IPS DF 6.9 (cell line): ENCODE measurements around the gene SCEL.
A peak's percentile ranks its signal among the peaks of the same experiment; 100 is the strongest.
"Not testable (repeated sequence)": the region's sequence is repeated elsewhere in the genome, so short reads cannot be mapped to it uniquely, and the experiment has no call there.

Experiments used
- DNase-seq: peaks from one replicate; pipeline ENCODE4 v3.0.0-alpha.2; 2013; ENCODE audit warnings: low read depth, low spot score
- H3K27ac ChIP-seq: one replicate; pipeline ENCODE4 v1.5.1; 2013; ENCODE audit warnings: low read length, control low read depth
- H3K27me3 ChIP-seq: 2 replicates; pipeline ENCODE4 v1.6.1; 2013; ENCODE audit warnings: mild to moderate bottlenecking, low read length; ENCODE audit not compliant: control insufficient read depth, insufficient read depth
- H3K36me3 ChIP-seq: 2 replicates; pipeline ENCODE4 v1.6.1; 2013; ENCODE audit warnings: low read length; ENCODE audit not compliant: control insufficient read depth, insufficient read depth
- H3K4me1 ChIP-seq: 2 replicates; pipeline ENCODE4 v1.6.1; 2013; ENCODE audit warnings: low read length; ENCODE audit not compliant: control insufficient read depth, insufficient read depth
- H3K4me3 ChIP-seq: 2 replicates; pipeline ENCODE4 v1.5.1; 2013; ENCODE audit warnings: mild to moderate bottlenecking, low read length
- H3K9me3 ChIP-seq: 2 replicates; pipeline ENCODE4 v1.6.1; 2013; ENCODE audit warnings: low read length, inconsistent platforms; ENCODE audit not compliant: control insufficient read depth, insufficient read depth
- WGBS: extraction: QIAGEN DNeasy Blood & Tissue Kit; methylation state at CpG from one replicate; pipeline ENCODE4 v1.1.7; 2013; ENCODE audit warnings: mixed read lengths, missing lambda C conversion rate; ENCODE audit not compliant: insufficient read length, insufficient coverage; 5-methylcytosine and 5-hydroxymethylcytosine counted together

SCEL gene

DNA sequence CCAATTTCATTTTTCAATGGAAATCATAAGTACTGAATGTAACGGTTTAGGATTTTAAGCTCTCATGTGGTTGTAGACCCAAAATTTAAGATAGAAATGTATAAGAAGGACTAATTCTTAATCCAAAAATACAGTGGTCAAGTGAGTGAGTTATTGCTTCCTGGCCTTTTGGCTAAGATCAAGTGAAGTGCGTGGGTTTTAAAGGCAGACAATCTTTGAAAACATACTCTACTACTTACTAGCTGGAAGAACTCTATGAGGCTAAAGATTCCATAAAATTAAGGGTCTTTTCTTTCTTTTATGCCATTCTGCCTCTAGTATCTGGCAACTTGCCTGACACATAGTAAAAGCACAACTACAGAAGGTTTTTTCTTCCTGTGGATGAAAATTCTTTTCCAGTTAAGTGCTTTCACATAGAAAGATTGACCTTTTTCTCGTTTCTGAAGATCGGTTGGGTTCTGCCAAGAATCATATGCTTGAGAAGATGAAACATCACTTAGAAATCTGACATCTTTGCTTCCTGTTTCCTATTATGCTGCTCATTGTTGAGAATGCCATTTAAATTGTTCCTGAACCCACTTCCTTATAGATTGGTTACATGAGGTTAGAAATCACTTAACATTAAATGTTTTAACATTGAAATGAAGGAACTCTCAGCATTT, 26.4 kb upstream of the SCEL start:
- DNase-seq = no peak
- H3K27ac ChIP-seq = no peak overlapping the region

DNA sequence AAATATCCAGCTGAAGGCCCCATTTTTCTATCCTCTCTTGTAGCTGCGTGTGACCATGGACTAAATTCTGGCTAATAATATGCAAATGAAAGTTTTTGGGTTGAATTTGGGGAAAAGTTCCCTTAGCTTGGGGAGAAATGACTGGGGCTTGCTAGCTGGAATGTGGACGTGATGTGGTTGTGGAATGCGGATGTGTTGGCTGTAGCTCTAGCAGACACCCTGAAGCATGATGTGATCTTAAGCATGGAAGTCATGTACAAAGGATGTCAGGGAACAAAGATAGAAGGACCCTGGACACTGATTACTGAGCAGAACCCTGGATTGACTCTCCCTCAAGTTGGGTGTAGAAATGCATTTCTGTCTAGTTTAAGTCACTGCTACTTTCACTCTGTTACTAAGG, 25.4 kb upstream of the SCEL start:
- H3K36me3 ChIP-seq = no peaks in the 10 kb centered on the region
- H3K27me3 ChIP-seq = no peaks in the 10 kb centered on the region
- no peaks in the 10 kb centered on the region for H3K9me3 ChIP-seq
- WGBS = no CpG with 5 or more reads among the region's 3 CpGs
- H3K27ac ChIP-seq = no peak overlapping the region
- no peak overlapping the region for H3K4me3 ChIP-seq
- H3K4me1 ChIP-seq = no peaks in the 10 kb centered on the region
- no peak for DNase-seq

More for the DNA sequence above, 26.4 kb upstream of the SCEL start:
- Histone ChIP-seq H3K4me3 (no peak overlapping the region), H3K4me1 (no peaks in the 10 kb centered on the region), H3K36me3 (no peaks in the 10 kb centered on the region), H3K27me3 (no peaks in the 10 kb centered on the region), H3K9me3 (no peaks in the 10 kb centered on the region)
- WGBS = no CpG with 5 or more reads among the region's 4 CpGs

DNA sequence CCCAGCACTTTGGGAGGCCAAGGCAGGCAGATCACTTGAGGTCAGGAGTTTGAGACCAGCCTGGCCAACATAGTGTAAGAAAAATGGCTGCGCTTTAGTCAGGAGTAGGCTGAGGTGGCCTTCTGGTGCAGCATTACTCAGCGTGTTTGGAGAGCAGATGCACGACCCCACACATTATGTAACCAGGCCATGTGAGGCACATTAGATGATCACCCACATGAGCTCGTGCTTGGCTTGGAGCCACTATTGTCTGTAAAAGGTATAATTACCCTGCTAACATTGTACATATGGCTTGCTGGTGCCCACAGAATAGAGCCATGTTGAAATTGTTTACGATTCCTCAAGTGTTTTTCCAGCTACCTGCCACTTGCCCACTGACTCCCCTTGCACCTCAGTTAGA, 24.0 kb upstream of the SCEL start:
- Histone ChIP-seq H3K27me3 (no peaks in the 10 kb centered on the region), H3K27ac (no peak overlapping the region), H3K9me3 (no peaks in the 10 kb centered on the region), H3K4me3 (no peak overlapping the region), H3K36me3 (no peaks in the 10 kb centered on the region), H3K4me1 (no peaks in the 10 kb centered on the region)
- WGBS = no CpG with 5 or more reads among the region's 5 CpGs
- DNase-seq = no peak

DNA sequence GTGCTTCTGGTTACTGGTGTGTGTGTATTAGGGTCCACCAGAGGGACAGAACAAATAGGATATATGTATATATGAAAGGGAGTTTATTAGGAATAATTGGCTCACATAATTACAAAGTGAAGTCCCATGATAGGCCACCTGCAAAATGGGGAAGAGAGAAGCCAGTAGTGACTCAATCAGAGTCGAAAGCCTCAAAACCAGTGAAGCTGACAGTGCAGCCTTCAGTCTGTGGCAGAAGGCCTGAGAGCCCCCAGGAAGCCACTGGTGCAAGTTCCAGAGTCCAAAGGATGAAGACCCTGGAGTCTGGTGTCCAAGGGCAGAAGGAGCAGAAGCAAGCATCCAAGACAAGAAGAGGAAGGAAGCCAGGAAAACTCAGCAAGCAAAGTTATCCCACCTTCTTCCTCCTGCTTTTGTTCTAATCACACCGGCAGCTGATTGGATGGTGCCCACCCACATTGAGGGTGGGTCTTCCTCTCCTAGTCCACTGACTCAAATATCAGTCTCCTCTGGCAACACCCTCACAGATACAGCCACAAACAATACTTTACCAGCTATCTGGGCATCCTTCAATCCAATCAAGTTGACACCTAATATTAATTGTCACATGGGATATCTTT, 21.7 kb upstream of the SCEL start:
- Histone ChIP-seq H3K4me3 (no peak overlapping the region), H3K27ac (no peak overlapping the region), H3K27me3 (no peaks in the 10 kb centered on the region), H3K36me3 (no peaks in the 10 kb centered on the region), H3K9me3 (no peaks in the 10 kb centered on the region), H3K4me1 (no peaks in the 10 kb centered on the region)
- no peak for DNase-seq
- WGBS = no CpG with 5 or more reads among the region's 2 CpGs

DNA sequence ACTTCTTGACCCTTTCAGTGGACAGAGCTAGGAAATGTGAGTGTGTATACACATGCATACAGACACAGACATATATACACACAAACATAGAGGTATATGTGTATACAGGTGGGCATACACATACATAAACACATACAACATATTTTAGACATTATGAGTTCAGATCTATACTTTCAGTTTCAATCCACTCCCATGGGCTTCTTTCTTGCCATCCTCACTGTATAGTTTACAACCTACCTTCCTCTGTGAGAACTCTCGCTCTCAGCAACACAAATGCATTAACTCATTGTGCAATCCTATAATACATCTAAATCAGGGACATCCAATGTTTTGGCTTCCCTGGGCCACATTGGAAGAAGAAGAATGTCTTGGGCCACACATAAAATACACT, 21.2 kb upstream of the SCEL start:
- Histone ChIP-seq H3K36me3 (no peaks in the 10 kb centered on the region), H3K4me3 (no peak overlapping the region), H3K27me3 (no peaks in the 10 kb centered on the region), H3K4me1 (no peaks in the 10 kb centered on the region), H3K27ac (no peak overlapping the region), H3K9me3 (no peaks in the 10 kb centered on the region)
- no peak for DNase-seq
- WGBS = no CpG with 5 or more reads among the region's 1 CpG

DNA sequence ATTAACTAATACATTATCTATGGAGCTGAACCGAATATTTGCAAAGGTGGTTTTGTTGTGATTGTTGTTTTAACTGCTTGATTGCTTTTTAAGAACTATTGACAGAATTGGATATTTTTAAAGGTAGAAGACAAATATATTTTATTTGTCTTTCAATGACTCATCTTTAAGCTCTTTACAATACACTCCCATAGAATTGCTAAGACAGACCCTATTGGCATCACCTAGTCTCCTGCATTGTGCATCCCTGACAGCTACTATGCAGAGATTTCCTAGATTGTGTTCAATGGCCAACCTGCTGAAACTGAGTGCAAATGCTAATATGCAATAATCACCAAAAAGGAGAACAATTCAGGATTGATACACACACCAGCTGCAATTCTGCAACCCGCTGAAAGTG, 19.7 kb upstream of the SCEL start:
- H3K9me3 ChIP-seq = no peaks in the 10 kb centered on the region
- no peak overlapping the region for H3K27ac ChIP-seq
- no peaks in the 10 kb centered on the region for H3K27me3 ChIP-seq
- H3K4me3 ChIP-seq = no peak overlapping the region
- DNase-seq = no peak
- H3K4me1 ChIP-seq = no peaks in the 10 kb centered on the region
- no CpG with 5 or more reads among the region's 2 CpGs for WGBS
- H3K36me3 ChIP-seq = no peaks in the 10 kb centered on the region

DNA sequence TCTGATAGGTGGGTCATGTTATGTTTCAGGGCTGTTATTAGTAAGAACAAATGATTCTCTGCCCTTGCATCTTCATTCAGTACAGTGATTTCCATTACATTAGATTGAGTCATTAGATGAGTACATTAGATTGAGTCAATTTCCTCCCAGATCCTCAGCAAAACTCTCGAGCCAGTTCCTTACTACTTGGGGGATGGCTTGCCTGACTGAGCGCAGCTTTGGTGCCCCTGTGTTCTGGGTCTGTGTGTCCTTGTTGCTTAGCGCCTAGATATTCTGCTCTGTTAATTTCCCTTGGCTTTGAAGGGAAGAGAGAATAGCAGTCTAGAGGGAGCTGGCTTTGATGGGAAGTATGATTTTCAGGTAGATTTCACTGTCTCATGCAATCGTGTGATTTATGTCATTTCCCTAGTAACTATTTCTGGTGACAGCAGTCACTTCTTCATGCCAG, 19.1 kb upstream of the SCEL start:
- H3K4me1 ChIP-seq = no peaks in the 10 kb centered on the region
- WGBS = no CpG with 5 or more reads among the region's 4 CpGs
- H3K36me3 ChIP-seq = no peaks in the 10 kb centered on the region
- H3K9me3 ChIP-seq = no peaks in the 10 kb centered on the region
- DNase-seq = peak; percentile 4
- H3K4me3 ChIP-seq = no peak overlapping the region
- no peaks in the 10 kb centered on the region for H3K27me3 ChIP-seq
- no peak overlapping the region for H3K27ac ChIP-seq

DNA sequence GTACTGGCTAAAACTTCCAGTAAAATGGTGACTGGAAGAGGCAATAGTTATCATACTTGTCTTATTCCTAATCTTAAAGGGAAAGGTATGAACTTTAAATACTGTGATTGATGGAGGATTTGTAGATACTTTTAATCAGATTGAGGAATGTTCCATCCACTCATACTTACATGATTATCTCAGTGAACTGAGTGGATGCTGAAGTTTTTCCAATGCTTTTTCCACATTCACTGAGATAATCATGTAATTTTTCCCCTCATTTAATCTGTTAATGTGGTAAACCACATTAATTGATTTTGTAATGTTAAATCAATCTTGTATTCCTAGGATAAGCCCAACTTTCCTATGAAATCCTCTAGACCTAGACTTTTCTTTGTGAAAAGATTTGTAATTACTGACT, 17.2 kb upstream of the SCEL start:
- Histone ChIP-seq H3K27me3 (no peaks in the 10 kb centered on the region), H3K9me3 (no peaks in the 10 kb centered on the region), H3K36me3 (no peaks in the 10 kb centered on the region), H3K27ac (no peak overlapping the region), H3K4me3 (no peak overlapping the region), H3K4me1 (no peaks in the 10 kb centered on the region)
- no peak for DNase-seq

DNA sequence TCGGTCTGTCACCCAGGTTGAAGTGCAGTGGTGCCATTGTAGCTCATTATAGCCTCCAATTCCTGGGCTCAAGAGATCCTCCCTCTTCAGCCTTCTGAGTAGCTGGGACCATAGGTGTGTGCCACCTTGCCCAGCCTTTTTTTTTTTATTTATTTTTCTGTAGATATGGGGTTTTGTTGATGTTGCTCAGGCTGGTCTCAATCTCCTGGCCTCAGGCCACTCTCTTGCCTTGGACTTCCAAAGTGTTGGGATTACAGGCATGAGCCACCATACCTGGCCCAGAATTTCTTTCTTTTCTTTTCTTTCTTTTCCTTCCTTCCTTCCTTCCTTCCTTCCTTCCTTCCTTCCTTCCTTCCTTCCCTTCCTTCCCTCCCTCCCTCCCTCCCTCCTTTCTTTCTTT, 16.1 kb upstream of the SCEL start:
- H3K9me3 ChIP-seq, H3K4me3 ChIP-seq, H3K36me3 ChIP-seq, H3K27ac ChIP-seq, H3K27me3 ChIP-seq, DNase-seq, H3K4me1 ChIP-seq: not testable (repeated sequence)
- WGBS = no CpG with 5 or more reads among the region's 1 CpG

DNA sequence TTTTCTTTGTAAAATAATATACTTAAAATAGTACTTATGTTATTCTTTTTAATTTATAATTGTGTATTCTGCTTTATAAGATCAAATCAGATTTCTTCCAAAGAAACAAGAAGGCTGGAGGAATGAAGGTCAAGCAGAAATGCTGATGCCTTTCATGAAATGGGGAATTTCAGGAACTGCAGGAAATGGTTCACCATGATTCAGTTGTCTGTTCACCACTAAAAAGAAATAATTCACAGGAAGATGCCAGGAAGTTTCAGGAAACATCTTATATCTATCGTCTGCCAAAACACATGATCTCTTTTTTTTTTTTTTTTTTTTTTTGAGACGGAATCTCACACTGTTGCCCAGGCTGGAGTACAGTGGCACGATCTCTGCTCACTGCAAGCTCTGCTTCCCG, 15.7 kb upstream of the SCEL start:
- no CpG with 5 or more reads among the region's 4 CpGs for WGBS

DNA sequence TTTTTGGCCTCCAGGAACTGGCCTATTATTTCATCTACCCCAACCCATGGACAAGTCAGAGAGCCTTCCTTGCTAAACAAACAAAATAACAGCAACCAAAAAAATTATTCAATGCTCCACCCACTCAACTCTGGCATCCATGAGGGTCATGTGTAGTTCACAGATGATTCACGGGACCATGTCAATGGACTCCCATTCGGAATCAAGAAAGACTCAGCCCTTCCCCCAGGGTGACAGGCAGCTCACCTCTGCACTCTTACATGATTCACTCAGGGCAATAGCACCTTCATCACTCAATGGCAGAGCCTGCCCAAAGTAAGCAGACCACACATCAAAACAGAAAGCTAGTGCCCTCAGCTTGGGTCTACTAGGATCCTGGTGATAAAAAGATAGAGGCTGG, 14.3 kb upstream of the SCEL start:
- H3K27ac ChIP-seq = no peak overlapping the region
- H3K4me3 ChIP-seq = no peak overlapping the region
- H3K9me3 ChIP-seq = no peaks in the 10 kb centered on the region
- H3K27me3 ChIP-seq = no peaks in the 10 kb centered on the region
- no peak for DNase-seq
- no peaks in the 10 kb centered on the region for H3K36me3 ChIP-seq
- no peaks in the 10 kb centered on the region for H3K4me1 ChIP-seq
- no CpG with 5 or more reads among the region's 2 CpGs for WGBS

More for the DNA sequence above, 15.7 kb upstream of the SCEL start:
- Histone ChIP-seq H3K27me3 (no peaks in the 10 kb centered on the region), H3K4me3 (no peak overlapping the region), H3K9me3 (no peaks in the 10 kb centered on the region), H3K27ac (no peak overlapping the region), H3K4me1 (no peaks in the 10 kb centered on the region), H3K36me3 (no peaks in the 10 kb centered on the region)
- DNase-seq = no peak
